GM21619 (cell line): ENCODE data around the gene DENND1B.

Experiments used
- ATAC-seq: cut with Tn5 transposase; IDR thresholded peaks from one replicate; pipeline ENCODE4 v1.9.1; 2021; ENCODE audit not compliant: unreplicated experiment

DENND1B gene

DNA sequence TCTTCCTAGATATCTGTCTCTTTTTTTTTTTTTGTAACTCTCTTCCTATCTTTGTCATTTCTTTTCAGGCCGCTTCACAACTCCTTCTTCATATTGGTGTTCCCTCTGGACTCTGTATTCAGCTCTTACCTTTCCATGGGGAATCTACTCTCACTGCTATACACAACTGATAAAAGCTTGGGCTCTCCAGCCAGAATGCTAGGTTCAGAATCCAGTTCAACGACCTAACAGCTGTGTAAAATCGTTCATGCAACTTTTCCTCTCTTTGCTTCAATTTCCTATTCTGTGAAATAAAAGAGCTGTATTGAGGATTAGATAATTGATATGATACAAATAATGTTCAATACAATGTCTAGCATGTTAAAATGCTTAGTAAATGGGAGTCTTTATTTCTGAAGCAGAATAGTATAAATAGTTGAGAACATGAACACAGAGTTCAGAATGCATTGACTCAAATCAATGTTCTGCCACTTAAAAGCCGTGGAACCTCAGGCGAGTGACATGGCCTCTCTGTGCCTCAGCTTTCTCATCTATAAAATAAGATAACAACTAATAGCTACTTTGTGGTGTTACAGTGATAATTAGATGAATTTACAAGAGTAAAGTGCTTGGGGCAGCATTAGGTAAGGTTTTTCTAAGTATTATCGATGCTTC is 88.5 kb downstream of the DENND1B start:
- ATAC-seq, result no peak

DNA sequence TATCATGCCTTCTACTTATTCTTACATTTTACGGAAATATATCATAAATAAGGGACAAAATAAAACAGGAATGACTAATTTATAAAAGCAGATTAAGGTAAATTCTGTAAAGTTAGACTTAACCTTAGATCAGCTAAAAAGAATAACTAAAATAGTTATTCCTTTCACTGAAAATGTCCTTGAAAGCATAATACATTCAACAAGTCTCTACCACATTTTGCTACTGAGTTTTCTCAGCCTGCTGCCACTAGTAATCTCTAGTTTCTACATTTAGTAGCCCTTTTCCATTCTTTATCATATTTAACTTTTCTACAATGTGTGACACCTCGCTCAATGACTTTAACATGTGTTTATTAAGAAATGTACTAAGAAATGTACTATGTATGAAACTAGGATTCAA is 89.0 kb downstream of the DENND1B start:
- ATAC-seq, result no peak

DNA sequence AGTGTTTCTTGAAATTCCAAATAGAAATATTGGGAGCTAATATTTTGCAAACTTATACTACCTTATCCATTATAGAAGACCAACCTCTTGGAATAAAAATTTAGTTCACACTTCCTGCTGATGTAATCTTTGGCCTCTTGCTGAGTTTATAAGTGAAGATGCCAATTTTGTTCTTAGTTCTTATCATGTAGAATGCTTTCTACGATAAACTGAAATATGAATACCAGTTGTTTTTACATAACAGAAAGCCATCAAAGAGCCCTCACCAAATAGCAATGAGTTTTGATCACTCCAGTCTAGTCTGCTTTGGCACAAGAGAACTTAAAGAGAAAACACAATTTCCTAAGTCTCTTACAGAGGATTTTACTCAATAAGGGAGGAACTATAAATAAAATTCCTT is 89.5 kb downstream of the DENND1B start:
- no peak for ATAC-seq

DNA sequence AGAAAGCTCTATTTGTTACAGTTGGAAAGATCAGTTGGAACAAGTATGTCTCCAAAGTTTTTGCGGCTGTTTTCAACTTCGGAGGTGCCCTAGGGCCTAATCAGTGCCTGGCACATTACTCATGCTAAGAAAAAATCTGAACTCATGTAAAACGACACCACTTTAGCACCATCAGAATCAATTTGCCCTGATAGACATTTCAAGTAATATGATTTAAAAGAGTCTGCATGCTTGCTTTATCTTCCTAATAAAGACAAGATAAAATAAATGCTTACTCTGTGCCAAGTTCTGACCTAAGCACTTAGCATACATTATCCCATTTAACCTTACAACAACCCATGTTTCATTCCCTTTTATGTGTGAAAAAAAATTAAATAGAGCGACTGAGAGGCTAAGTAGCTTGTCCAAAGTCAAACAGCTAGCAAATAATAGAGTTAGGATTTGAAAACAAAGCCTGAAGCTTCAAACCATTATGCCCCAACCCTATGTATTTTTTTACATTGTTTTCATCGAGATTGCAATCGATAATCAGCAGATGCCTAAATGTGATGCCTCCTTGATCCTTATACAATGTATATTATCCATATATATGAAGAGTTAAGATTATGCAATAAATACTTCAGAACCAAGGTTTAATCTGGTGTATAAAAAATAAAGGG is 91.3 kb downstream of the DENND1B start:
- no peak for ATAC-seq

DNA sequence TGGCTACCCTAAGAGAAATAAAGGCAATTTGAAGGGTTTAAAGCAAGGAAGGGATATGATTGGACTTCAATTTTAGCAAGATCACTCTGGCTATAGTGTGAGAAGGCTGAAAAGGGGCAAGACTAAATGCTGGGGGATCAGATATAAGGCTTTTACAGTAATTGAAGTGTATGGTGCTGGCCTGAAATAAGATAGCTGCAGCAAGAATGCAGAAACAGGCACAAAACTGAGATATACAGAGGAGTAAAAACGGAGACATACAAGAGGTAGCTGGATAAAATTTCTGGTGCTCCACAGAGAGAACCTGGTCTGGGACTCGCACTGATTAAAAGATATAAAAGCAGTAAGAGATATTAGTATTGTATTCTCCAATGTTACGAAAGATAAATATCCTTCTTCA is 92.0 kb downstream of the DENND1B start:
- no peak for ATAC-seq

DNA sequence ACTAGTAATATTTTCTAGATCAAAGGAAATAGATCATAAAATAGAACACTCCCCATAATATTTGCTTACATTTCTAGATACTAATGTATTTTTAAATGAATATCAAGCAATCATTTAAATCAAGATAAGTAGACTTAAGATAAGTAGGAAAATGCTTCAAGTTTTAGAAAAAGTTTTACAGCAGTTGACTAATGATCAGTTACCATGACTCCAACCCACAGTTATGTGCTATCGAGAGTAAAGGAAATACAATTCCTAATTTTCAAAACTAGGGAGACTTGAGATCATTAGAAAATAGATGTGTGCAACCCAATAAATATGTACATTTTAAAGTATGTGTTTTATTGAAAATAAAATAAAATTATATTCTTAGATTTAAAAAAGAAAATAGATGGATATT is 95.0 kb downstream of the DENND1B start:
- ATAC-seq, result no peak

DNA sequence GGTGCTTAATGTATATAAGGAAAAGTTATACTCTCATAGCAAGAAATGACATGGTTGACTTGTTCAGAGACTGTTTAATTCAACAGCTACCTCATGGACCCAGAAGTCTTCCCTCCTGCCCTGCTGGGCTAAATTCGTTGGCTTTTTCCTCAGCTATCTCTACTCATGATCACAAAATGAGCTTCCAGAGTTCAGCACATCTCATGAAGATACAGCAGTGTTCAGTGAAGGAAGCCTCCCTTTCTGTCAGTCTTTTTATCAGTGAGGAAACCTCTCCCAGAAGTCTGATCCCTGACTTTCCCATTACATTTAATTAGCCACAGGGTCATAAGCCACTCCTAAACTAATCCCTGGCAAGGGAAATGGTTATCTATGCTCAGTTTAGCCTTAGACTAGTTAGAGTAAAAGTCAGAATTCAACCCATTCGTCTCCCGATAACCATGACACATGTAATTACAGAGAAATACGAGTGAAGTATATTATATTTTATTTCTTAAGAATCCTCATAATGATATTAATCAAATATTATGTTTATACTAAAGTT is 97.5 kb downstream of the DENND1B start:
- no peak for ATAC-seq

DNA sequence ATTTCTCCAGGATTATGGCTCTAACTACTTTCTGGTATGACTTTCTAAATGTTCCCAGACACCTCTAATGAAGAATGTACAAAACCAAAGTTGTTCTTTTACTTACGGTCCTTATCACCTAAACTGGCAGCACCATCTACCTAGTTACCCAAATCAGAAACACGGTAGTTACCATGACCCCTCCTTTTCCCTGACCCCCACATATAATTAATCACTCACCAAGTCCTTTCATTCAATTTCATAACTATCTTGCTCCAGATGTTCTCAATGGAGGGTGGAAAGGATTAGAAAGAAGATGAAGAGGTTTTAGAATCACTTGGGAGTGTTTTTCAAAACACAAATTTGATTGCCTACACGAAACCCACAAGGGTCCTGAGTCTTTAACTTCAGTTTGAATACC is 98.0 kb downstream of the DENND1B start:
- ATAC-seq, result no peak

DNA sequence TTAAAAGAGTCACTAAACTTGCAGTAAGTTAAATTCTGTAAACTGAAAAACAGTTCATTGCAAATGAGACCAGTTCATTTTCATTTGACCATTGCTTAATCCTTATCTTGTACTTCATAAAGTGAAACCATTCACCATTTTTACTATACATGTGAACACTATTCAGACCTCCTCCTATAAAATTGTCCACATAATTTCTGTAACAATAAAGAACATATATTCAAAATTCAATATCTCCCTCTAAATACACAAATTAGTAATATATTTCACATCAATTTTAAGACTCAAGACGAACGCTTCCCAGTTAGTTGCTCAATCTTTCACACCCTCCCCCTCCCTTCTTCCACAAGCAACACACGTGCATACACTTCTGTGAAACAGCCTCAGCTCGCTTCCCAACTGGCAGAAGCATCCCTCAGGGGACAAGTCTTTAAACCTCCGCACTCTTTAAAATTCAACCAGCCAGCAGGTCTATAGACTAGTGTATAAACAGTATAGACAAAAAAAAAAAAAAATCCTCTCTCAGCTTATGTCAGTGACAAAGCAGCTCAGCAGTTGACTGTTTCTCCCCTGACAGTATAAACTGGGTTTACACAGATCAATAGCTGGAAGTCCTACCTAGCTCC is 99.6 kb downstream of the DENND1B start:
- ATAC-seq, result no peak

DNA sequence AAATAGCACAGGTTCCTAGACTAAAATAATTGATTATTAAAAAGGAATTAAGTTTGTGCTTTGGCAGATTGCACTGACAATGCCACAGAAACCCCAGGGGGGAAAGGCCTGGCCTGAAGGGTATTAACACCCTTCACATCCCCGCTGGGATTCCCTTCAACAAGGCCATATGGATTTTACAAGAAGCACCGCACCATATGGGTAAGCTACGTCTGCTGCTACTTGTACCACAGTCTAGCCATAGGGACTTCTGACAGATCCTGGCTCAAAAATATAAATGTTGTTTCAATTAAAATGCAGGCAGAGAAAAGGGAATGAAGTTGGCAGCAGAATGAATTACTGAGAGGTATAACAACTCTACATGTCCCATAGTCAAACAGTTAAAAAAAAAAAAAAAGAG is 101.0 kb downstream of the DENND1B start:
- no peak for ATAC-seq

DNA sequence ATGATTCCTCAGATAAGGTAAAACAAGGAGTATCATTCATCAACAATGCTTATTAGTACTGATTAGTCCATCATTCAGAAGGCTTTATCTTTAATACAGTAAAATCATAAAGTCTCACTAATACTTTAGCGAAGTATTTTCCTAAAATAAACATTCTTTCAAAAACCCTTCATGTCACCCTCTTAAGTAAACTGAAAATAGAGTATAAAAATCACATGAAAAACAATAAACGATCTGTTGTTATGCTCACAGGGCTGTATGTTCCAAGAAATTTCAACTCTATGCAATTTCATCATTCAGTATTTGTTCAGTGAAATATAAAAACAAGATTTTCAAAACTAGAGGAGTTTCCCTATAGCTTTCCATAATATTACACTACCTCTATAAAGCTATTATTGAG is 102.0 kb downstream of the DENND1B start:
- no peak for ATAC-seq

DNA sequence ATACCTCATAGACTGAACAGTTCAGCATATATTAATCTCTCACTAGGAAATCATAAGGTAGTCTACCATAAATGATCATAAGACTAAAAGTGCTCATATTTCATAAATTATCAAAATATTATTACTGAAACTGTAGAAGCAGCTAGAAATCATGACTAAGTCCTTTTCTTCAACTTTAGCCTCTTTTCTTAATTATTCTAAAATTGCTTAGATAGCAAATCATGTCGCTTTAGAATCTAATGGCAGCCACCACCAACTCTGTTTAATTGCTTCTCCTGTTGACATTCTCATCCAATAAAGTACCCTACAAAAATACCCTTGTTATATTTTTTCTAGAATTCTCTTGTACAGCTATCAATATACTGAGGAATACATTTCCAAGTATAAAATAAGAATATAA is 102.9 kb downstream of the DENND1B start:
- ATAC-seq, result no peak

DNA sequence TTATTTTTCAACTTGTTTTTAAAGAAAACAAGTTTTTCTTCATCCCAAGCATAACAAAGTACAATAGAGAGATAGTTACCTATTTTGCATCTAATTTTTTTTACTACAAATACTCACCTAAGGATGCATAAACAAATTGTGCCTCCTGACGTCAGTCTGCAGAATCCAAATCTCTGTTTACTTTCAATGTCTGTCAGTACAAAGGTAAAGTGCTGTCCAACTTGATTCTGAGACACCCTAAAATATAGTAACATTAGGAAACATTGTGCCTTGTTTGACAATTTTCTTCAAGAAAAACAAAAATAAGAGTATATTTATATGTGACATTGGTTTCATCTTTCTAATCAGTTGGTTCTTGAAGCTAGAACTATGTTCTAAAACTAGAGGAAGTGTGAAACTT is 103.4 kb downstream of the DENND1B start:
- ATAC-seq, result no peak

DNA sequence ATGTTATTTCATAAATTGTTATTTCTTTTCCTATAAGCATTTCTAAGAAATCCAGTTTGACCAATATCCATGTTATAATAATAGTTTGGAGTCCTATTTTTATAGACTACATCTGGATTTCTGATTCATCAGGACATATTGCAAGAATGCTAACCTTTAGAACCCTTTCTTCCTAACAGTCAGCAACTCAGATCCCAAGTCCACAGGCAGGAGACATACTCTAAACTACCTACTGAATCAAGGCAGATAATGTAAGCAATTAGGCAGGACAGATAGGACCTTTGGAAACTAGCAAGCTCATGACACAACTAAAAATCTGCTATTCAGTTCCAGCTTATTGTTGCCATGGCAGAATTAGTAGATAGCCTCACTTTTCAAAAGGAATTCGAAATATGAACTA is 104.1 kb downstream of the DENND1B start:
- no peak for ATAC-seq

DNA sequence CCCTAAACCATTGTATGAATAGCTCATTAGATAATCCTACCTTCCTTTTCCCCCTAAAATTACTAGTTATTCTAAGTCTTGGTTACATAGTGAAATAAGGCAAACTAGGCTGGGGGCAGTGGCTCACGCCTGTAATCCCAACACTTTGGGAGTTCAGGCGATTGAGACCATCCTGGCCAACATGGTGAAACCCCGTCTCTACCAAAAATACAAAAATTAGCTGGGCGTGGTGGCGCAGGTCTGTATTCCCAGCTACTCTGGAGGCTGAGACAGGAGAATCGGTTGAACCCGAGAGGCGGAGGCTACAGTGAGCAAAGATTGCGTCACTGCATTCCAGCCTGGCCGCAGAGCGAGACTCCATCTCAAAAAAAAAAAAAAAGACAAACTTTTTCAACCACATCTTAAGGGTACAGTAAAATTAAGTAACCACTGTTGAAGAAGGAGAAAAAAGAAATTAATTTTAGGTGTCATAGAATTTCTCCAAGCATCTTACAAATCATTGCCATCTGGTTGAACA is 108.5 kb downstream of the DENND1B start:
- ATAC-seq, result no peak

DNA sequence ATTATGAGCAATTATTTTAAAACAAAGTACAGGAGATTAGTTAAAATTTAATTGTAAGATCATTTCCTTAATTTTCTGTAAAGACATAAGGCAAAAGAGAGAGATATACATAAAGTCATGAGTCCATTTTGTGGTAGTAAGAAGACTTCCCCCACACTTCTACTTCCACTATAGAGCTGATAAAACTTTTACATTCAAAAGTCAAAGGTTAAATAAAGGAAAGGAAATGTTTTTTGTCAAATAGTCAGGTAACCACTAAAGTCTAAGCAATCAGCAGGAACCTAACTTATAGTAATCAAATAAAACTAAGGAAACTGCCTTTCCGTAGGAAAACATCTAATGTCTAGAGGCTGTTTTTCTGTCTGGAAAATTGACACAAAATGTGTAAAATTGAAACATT is 110.9 kb downstream of the DENND1B start:
- no peak for ATAC-seq

DNA sequence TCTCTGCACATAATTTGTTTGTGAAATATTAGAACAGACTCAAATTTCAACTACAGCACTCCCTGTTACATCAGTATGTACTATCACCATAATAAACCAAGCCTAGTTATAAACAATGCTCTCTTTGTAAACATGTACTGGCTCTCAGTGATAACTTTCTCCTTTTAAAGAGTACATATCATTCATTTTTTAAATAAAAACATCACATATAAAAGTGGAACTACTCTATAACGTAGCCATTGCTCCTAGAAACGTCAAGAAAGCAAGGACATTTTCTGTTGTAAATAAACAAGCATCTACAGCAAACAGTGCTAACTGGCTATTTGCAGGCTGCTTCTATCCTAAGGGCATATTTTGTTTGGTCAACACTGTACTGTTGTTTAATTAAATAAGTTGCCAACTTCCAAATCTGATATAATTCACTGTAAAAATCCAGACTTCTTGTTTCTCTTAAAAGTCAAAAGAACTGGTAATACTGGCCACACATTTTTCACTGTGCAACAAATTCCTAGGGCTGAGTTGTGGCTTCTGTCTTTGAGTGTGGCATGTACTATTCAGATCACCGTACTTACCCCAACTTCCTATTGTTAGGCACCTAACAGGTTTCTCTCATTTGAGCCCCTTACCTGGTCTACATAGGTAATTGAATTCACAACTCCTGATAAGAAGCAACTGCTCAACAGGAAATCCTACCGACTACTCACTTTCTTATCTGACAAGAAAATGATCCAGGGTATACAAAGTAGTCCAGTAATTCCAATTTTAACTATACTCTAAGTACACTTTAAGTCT is 111.9 kb downstream of the DENND1B start:
- no peak for ATAC-seq

DNA sequence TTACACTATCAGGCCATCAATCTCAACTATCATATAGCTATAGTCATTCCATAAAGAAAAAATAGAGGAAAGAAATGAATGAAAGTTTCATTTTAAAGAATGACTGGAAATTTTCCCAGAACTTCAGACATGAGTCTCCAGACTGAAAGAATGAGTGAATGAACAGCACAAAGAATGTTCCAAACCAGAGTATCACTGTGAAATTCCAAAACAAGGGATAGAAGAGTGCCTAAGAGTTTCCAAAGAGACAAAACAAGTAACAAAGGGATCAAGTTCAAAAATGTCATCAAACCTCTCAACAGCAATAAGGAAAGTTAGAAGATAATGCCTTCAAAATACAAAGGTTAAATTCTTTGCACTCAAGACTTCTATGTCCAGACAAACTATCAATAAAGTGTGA is 114.9 kb downstream of the DENND1B start:
- no peak for ATAC-seq

DNA sequence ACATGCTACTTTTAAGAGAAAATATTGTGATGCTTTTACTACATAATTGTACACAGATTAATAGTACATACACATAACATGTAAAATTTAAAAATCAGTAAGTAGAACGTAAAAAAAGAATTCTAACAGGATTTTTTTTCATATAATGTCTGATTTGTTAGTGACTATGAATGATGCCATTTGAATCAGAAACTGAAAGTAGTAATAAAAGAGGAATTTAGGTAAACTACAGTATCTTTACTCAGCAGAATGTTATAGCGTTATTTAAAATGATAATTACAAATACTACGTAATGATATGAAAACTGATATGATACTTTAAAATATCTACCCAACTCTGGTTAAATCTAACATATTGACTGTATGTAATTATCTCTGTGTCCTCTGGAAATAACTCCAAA is 116.1 kb downstream of the DENND1B start:
- no peak for ATAC-seq

DNA sequence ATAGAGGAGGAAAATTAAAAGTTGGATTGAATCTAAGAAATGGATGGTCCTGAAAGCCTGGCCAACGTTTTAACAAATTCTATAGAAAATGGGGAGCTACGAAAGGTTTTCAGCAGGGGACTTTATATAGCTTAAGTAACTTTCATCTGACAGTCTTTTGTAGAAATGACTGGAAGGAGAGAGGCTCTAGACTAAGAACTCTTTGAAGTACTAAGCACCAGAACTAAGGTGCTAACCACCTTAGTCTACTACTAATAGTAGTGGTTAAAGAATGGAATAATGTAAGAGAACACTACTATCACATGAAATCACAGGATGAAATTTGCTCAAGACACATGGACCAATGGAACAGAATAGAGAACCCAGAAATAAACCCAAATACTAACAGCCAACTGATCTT is 126.1 kb downstream of the DENND1B start:
- ATAC-seq, result no peak

DNA sequence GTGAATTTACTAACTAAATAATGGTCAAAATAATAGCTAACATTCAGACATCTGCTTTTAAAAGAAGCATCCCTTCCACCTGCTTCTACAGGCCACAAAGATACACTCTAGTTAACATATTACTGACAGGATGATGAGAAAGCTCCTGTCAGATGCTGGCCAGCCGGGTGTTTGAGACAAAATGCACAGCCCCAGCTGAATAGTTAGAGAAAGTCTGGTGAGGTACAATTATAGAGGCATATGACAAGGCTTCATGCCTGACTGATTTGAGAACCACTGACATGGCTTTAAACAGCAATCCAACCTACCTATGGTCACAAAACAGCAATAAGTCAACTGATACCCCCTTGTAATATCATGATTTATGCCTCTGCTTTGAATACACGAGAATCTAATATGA is 137.0 kb downstream of the DENND1B start:
- ATAC-seq, result no peak
